ENCODE measurements around the gene ABL2. TPM values are rescaled to one million over a fixed set of nuclear protein-coding genes. Genes with fewer than 3 reads are reported as not detected.

ABL2 gene
- total RNA-seq, 3 donors from 2014 or later: 14.8 to 22.2 (median 18.6) TPM

GRCh38 chr1:179126338-179127060 is 103.0 kb downstream of the ABL2 start:
- ATAC-seq (no peak), DNase-seq (no peak)
- no peak for TF ChIP-seq CTCF (IDR thresholded peaks at IDR 0.05)
- H3K4me1 ChIP-seq (ENCODE audit: low read depth): no peaks in the 10 kb centered on the region
- H3K4me3 ChIP-seq: no peak overlapping the region
- intact Hi-C loops (cut with DNase I, micrococcal nuclease): loop anchor here in 1 of 2 donors (10.0 kb wide), 1 partner anchor 68 kb away; no protein-coding TSS in a partner anchor
- no peaks in the 10 kb centered on the region for H3K36me3 ChIP-seq (ENCODE audit: low read depth)
- H3K9me3 ChIP-seq: no peaks in the 10 kb centered on the region

- no peak for DNase-seq
- no peak for ATAC-seq
- H3K9me3 ChIP-seq: no peaks in the 10 kb centered on the region
- H3K36me3 ChIP-seq (ENCODE audit: low read depth): no peaks in the 10 kb centered on the region
- H3K4me1 ChIP-seq (ENCODE audit: low read depth): peaks cover under 1% of the 10 kb centered on the region
- TF ChIP-seq CTCF (IDR thresholded peaks at IDR 0.05): no peak
- intact Hi-C loops (cut with DNase I, micrococcal nuclease): loop anchor here in 1 of 2 donors (10.0 kb wide), 1 partner anchor 70 kb away; no protein-coding TSS in a partner anchor
- H3K4me3 ChIP-seq: no peak overlapping the region
Measured at GRCh38 chr1:179124873-179125272, 104.6 kb downstream of the ABL2 start.

GRCh38 chr1:179121159-179121938 is 108.1 kb downstream of the ABL2 start:
- Histone ChIP-seq H3K9me3 (no peaks in the 10 kb centered on the region), H3K4me3 (no peak overlapping the region), H3K4me1 (ENCODE audit: low read depth) (peaks cover 7% of the 10 kb centered on the region), H3K36me3 (ENCODE audit: low read depth) (no peaks in the 10 kb centered on the region)
- DNase-seq: peak in 1 of 3 donors; percentile 83
- intact Hi-C loops (cut with DNase I, micrococcal nuclease): loop anchor here in 1 of 2 donors (10.0 kb wide), 1 partner anchor 73 kb away; no protein-coding TSS in a partner anchor
- ATAC-seq: peak; percentile 58
- no peak for TF ChIP-seq CTCF (IDR thresholded peaks at IDR 0.05)

GRCh38 chr1:179120736-179121135 is 108.7 kb downstream of the ABL2 start:
- intact Hi-C loops (cut with DNase I, micrococcal nuclease): loop anchor here in 1 of 2 donors (10.0 kb wide), 1 partner anchor 74 kb away; no protein-coding TSS in a partner anchor
- H3K36me3 ChIP-seq (ENCODE audit: low read depth): no peaks in the 10 kb centered on the region
- no peak overlapping the region for H3K4me3 ChIP-seq
- DNase-seq (no peak), ATAC-seq (no peak)
- no peaks in the 10 kb centered on the region for H3K9me3 ChIP-seq
- TF ChIP-seq CTCF (IDR thresholded peaks at IDR 0.05): no peak
- peaks cover 7% of the 10 kb centered on the region for H3K4me1 ChIP-seq (ENCODE audit: low read depth)

GRCh38 chr1:179119513-179119912 is 110.0 kb downstream of the ABL2 start:
- TF ChIP-seq CTCF (IDR thresholded peaks at IDR 0.05): no peak
- ATAC-seq (peak; percentile 55), DNase-seq (no peak)
- no peak overlapping the region for H3K4me3 ChIP-seq
- no peaks in the 10 kb centered on the region for H3K9me3 ChIP-seq
- peaks cover 7% of the 10 kb centered on the region for H3K4me1 ChIP-seq (ENCODE audit: low read depth)
- no peaks in the 10 kb centered on the region for H3K36me3 ChIP-seq (ENCODE audit: low read depth)
- intact Hi-C loops (cut with DNase I, micrococcal nuclease): no loop called here
